ENCODE results near the gene PFKP.
"Not testable (repeated sequence)": the region's sequence is repeated elsewhere in the genome, so short reads cannot be mapped to it uniquely, and the experiment has no call there.

Gene PFKP

GRCh38 chr10:3099291-3100092 lies 32.1 kb downstream of the PFKP start:
- no peak for DNase-seq (ENCODE audit: low read depth)

- no peak for DNase-seq (ENCODE audit: low read depth)
Observed at GRCh38 chr10:3100093-3100792, 32.9 kb downstream of the PFKP start.

- DNase-seq (ENCODE audit: low read depth), result no peak
Observed at GRCh38 chr10:3100856-3101640, 33.7 kb downstream of the PFKP start.

GRCh38 chr10:3102720-3103427 lies 35.5 kb downstream of the PFKP start:
- DNase-seq (ENCODE audit: low read depth), result no peak

GRCh38 chr10:3103646-3104045 lies 36.3 kb downstream of the PFKP start:
- no peak for DNase-seq (ENCODE audit: low read depth)

GRCh38 chr10:3104251-3104918 lies 37.0 kb downstream of the PFKP start:
- no peak for DNase-seq (ENCODE audit: low read depth)

- no peak for DNase-seq (ENCODE audit: low read depth)
Observed at GRCh38 chr10:3105166-3105565, 37.8 kb downstream of the PFKP start.

- no peak for DNase-seq (ENCODE audit: low read depth)
Observed at GRCh38 chr10:3105905-3106304, 38.6 kb downstream of the PFKP start.

GRCh38 chr10:3106328-3106727 lies 39.0 kb downstream of the PFKP start:
- DNase-seq (ENCODE audit: low read depth), result not testable (repeated sequence)

GRCh38 chr10:3106928-3107425 lies 39.6 kb downstream of the PFKP start:
- DNase-seq (ENCODE audit: low read depth), result no peak

GRCh38 chr10:3107426-3107961 lies 40.1 kb downstream of the PFKP start:
- DNase-seq (ENCODE audit: low read depth), result no peak

GRCh38 chr10:3108033-3108432 lies 40.7 kb downstream of the PFKP start:
- DNase-seq (ENCODE audit: low read depth), result no peak

GRCh38 chr10:3108575-3109105 lies 41.3 kb downstream of the PFKP start:
- DNase-seq (ENCODE audit: low read depth), result no peak

GRCh38 chr10:3109196-3109595 lies 41.8 kb downstream of the PFKP start:
- DNase-seq (ENCODE audit: low read depth), result no peak

GRCh38 chr10:3109633-3110032 lies 42.3 kb downstream of the PFKP start:
- no peak for DNase-seq (ENCODE audit: low read depth)

GRCh38 chr10:3110782-3111620 lies 43.7 kb downstream of the PFKP start:
- no peak for DNase-seq (ENCODE audit: low read depth)

GRCh38 chr10:3111621-3112163 lies 44.3 kb downstream of the PFKP start:
- no peak for DNase-seq (ENCODE audit: low read depth)

- DNase-seq (ENCODE audit: low read depth), result no peak
Observed at GRCh38 chr10:3113343-3113720, 46.0 kb downstream of the PFKP start.

GRCh38 chr10:3115685-3116084 lies 48.3 kb downstream of the PFKP start:
- no peak for DNase-seq (ENCODE audit: low read depth)

Measured in stimulated activated CD8-positive, alpha-beta memory T cell treated with anti-CD3 and anti-CD28 coated beads, Interleukin-15, amount 100 ng/mL, for 1 hour (primary cell).